Cerebellar nuclear complex (tissue), 1 donor: ENCODE results near the gene NOMO2.
"Not testable (repeated sequence)": the region's sequence is repeated elsewhere in the genome, so short reads cannot be mapped to it uniquely, and the experiment has no call there.

Experiments used
- DNase-seq, 2 experiments: peaks; one replicate each; lab custom pipeline; 2025; lab: John Stamatoyannopoulos, UW

Gene NOMO2, protein sequence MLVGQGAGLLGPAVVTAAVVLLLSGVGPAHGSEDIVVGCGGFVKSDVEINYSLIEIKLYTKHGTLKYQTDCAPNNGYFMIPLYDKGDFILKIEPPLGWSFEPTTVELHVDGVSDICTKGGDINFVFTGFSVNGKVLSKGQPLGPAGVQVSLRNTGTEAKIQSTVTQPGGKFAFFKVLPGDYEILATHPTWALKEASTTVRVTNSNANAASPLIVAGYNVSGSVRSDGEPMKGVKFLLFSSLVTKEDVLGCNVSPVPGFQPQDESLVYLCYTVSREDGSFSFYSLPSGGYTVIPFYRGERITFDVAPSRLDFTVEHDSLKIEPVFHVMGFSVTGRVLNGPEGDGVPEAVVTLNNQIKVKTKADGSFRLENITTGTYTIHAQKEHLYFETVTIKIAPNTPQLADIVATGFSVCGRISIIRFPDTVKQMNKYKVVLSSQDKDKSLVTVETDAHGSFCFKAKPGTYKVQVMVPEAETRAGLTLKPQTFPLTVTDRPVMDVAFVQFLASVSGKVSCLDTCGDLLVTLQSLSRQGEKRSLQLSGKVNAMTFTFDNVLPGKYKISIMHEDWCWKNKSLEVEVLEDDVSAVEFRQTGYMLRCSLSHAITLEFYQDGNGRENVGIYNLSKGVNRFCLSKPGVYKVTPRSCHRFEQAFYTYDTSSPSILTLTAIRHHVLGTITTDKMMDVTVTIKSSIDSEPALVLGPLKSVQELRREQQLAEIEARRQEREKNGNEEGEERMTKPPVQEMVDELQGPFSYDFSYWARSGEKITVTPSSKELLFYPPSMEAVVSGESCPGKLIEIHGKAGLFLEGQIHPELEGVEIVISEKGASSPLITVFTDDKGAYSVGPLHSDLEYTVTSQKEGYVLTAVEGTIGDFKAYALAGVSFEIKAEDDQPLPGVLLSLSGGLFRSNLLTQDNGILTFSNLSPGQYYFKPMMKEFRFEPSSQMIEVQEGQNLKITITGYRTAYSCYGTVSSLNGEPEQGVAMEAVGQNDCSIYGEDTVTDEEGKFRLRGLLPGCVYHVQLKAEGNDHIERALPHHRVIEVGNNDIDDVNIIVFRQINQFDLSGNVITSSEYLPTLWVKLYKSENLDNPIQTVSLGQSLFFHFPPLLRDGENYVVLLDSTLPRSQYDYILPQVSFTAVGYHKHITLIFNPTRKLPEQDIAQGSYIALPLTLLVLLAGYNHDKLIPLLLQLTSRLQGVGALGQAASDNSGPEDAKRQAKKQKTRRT

DNA sequence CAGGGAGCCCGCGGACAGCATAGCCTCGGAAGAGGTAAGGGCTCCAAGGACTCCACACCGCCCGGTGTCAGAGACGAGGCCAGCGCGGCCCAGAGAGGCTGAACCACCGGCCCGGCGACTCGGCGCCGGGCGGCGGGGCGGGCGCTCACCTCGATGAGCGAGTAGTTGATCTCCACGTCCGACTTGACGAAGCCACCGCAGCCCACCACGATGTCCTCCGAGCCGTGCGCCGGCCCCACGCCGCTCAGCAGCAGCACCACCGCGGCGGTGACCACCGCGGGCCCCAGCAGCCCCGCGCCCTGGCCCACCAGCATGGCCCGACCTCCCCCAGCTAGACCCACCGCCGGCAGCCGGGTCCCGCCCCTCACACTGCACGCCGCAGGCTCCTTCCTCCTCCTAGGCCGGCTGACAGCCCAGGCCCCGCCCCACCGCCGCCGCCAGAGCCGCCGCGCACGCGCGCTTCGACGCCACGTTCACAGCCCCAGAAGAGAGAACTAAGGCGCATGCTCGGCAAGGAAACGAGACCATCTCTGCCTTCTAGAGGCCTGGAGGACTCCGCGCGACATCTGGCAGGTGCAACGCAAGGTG, at the start of gene NOMO2:
Gene NOMO2, minus strand, starts transcription at position 371 of the 588 bp plus-strand sequence. Its CDS starts 57 bp downstream, at position 314.
- DNase-seq = not testable (repeated sequence)

DNA sequence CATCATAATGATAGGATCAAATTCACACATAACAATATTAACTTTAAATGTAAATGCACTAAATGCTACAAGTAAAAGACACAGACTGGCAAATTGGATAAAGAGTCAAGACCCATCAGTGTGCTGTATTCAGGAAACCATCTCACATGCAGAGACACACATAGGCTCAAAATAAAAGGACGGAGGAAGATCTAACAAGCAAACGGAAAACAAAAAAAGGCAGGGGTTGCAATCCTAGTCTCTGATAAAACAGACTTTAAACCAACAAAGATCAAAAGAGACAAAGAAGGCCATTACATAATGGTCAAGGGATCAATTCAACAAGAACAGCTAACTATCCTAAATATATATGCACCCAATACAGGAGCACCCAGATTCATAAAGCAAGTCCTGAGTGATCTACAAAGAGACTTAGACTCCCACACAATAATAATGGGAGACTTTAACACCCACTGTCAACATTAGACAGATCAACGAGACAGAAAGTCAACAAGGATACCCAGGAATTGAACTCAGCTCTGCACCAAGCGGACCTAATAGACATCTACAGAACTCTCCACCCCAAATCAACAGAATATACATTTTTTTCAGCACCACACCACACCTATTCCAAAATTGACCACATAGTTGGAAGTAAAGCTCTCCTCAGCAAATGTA, 48.4 kb upstream of the NOMO2 start:
- DNase-seq = not testable (repeated sequence)

DNA sequence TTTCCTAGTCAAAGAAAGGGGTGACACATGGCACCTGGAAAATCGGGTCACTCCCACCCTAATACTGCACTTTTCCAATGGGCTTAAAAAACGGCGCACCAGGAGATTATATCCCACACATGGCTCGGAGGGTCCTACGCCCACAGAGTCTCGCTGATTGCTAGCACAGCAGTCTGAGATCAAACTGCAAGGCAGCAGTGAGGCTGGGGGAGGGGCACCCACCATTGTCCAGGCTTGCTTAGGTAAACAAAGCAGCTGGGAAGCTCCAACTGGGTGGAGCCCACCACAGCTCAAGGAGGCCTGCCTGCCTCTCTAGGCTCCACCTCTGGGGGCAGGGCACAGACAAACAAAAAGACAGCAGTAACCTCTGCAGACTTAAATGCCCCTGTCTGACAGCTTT, 46.4 kb upstream of the NOMO2 start:
- not testable (repeated sequence) for DNase-seq

DNA sequence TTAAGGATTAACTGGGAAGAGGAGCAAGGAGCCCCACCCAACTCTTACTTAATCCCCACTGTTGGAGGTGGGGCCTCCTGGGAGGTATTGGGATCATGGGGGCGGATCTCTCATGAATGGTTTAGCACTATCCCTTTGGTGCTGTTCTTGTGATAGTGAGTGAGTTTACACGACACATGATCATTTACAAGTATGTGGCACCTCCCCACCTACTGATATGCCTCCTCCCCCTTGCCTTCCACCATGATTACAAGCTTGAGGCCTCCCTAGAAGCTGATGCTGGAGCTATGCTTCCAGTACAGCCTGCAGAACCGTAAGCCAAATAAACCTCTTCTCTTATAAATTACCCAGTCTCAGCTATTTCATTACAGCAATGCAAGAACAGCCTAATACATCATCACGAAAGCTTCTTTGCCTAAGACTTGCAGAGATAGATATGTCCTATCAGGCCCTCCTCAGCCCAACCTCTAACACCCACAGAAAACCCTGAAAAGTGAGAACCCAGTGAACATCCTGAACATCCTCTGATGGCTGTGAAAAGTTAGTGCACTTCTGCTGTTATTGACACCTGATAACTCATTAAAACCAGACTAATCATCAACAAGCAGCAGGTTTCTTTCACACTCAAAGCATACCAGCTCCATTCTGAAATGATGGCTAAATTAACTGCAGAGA, 41.8 kb upstream of the NOMO2 start:
- DNase-seq = not testable (repeated sequence)

DNA sequence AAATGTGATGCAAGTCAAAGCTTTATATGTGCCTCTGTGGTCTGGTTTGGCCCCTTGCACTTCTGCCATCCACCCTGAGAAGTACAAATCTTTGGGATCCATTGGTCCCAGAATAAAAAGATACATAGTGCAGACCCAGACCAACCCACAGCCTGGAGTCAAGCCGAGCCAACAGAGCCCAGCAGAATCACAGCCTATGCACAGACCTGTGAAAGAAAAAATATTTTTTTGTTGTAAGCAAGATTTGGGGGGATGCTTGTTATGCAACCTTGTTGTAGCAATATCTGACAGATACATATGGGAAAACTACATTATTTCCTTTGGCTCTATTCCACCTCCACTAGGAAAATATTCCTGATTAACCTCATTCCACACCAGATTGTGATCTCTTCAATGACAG, 36.7 kb upstream of the NOMO2 start:
- not testable (repeated sequence) for DNase-seq

DNA sequence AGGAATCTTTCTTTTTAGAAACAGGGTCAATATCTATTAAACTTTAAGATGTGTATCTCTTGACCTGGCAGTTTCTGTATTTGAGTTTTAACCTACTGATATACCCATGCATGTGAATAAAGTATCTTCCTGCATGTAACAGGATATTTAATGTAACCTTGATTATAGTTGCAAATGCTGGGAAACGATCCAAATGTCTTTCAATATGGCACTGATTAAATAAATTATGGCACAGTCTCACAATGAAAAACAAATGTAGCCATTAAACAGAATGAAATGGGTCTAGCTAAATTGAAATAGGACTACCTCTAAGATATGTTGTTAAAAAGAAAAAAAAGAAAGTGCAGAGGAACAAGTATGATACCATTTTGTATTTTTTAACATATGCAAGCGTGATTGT, 35.8 kb upstream of the NOMO2 start:
- DNase-seq = not testable (repeated sequence)

DNA sequence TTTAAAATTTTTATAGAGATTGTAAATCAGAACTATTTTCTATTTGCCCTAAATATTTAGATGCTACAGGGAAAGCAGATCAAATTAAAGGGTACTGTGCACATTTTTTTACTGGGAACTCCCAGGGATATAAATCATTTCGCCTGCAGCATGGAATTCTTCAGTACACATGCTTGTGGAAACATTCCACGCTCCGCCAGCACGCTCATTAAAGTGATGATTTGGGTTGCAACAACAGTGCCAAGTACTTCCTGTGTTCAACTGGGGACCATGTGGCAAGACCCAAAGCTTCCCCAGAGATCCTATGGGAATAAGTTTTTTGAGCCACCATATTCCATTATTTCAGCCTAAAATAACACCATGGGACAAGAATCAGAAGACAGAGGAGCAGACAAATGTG, 35.4 kb upstream of the NOMO2 start:
- DNase-seq = not testable (repeated sequence)

DNA sequence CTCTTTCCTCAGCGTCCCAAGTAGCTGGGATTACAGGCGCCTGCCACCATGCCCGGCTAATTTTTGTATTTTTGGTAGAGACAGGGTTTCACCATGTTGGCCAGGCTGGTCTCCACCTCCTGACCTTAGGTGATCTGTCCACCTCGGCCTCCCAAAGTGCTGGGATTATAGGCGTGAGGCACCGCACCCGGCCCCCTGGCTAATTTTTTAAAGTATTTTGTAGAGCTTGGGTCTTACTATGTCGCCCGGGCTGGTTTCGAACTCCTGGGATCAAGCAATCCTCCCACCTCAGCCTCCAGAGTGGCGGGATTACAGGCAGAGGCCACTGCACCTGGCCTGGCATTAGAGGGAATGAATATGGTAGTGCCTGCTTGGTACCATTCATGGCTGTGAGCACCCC, 33.9 kb upstream of the NOMO2 start:
- DNase-seq = not testable (repeated sequence)

DNA sequence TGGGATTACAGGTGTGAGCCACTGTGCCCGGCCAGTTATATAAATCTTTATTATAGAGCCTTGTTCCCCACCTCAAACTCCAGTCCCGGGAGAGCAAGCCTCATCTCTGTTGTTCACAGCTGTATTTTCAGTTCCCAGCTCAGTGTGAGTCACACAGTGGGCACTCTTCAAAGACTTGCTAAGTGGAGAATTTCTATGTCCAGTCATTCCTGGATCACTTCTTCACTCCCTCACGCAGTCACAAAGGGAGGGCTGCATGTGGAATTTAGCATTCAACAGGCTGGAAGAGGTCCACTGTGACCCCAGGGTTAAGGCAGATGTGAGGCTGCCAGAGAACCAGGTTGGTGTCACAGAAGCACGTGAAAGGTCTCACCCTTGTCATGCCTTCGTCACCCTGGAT, 33.0 kb upstream of the NOMO2 start:
- not testable (repeated sequence) for DNase-seq

DNA sequence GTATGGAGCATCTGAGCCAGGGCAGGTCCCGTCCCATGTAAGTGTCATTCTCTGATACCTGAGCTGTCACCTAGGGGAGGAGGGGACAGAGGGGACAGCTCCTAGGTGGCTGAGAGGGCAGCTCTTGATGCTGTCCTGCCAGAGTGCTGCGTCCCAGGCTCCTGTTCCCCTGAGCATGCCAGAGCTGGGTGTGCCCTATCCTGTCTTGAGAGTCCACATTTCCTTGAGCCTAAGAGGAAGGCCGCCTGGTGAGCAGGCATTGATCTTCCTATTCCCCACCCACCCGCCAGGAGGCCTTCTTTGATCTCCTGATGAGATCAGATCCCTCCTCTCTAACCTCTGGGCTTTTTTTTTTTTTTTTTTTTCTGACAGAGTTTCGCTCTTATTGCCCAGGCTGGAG, 32.0 kb upstream of the NOMO2 start:
- DNase-seq = not testable (repeated sequence)

DNA sequence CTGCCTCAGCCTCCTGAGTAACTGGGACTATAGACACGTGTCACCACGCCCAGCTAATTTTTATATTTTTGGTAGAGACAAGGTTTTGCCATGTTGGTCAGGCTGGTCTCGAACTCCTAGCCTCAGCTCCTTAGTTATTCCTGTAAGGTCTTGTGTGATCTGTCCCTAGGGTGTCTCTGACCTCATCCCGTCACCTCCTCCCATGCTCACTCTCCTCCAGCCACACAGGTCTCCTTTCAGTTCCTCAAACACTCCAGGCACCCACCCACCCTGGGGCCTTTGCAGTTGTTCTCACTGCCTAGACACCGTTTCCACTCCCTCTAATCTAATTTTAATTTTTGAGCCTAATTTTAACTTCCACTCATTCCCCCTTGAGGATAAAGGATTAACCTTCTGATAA, 31.1 kb upstream of the NOMO2 start:
- not testable (repeated sequence) for DNase-seq

DNA sequence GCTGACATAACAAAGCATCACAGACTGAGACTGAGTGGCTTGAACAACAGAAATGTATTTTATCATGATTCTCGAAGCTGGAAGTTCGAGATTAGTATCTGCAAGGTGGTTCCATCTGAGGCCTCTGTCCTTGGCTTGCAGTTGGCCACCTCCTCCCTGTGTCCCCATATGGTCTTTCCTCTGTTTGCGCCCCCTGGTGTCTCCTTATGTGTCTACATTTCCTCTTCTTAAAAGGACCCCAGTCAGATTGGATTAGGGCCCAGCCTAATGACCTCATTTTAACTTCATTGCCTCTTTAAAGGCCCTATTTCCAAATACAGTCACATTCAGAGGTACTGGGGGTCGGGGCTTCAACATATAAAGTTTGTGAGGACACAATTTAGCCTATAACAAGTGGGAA, 30.0 kb upstream of the NOMO2 start:
- not testable (repeated sequence) for DNase-seq

DNA sequence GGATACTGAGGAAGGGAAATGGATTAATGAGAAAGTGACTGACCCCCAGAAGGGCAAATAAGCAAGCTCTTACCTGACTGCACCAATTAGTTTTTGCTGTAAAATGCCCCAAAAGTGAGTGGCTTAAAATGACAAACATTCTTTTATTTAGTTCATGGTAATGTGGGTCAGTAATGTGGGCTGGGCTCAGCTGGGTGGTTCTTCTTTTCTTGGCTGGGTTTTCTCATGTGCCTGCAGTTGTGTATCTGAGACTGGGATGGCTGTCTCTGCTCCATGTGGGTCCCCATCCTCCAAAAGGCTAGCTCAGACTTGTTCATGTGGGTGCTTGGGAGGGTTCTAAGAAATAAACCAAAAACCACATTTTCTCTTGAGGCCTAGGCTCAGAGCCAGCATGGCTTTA, 29.5 kb upstream of the NOMO2 start:
- not testable (repeated sequence) for DNase-seq

DNA sequence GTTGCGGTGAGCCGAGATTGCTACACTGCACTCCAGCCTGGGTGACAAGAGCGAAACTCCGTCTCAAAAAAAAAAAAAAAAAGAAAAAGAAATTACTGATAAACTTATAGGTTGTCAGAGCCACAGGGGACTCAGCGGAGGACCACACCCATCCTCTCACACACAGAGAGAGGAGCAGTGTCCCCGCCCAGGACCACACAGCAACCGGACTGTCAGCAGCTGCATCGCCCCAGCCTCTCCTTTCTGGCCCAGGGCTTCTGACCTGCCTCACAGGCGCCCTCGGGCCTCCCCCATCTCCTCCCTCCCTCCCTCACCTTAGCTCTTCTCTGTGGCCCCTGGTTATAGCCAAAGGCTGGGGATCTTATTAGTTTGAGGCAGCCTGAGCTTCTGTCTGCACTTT, 27.9 kb upstream of the NOMO2 start:
- DNase-seq = not testable (repeated sequence)

DNA sequence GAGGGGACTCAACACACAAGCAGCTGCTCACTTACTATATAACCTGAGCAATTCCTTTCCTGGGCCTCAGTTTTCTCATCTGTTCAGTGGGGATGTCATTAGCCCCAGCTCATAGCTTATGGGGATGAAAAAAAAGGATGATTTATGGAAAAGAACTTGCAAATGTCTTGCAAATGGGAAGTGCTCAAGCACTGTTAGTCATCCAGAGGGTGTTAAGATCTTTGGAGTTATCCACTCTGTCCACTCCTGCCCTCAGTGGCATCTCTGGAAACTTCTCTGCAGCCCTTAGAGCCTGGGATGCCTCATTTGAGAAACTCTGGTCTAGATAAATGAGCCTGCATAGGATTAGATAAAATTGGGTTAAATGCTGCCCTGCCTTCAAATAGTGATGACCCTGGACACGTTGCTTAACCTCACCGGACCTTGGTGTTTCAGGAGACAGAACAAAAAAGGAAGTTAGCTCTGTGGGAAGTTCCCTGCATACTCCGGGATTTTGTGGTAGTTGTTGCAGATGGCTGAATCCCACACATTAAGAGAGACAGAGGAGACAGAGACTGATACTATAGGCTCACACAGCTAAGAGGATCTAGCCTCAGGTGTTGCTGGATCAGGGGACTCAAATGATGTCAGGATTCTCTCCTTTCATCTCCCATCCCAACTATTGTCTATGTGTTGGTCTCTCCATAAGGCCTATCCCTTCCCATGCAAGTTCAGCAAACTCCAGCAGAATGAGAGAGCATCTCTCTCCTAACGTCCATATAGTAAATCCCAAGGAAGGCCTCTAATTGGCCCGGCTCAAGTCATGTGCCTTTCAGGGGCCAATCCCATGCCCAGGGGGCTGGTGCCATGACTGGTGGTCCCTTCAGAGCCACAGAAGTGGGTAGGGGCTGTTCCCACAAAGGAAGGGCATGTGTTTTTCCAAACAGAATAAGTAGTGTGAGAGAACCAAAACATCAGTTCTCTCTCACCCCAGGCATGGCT, 25.0 kb upstream of the NOMO2 start:
- not testable (repeated sequence) for DNase-seq

DNA sequence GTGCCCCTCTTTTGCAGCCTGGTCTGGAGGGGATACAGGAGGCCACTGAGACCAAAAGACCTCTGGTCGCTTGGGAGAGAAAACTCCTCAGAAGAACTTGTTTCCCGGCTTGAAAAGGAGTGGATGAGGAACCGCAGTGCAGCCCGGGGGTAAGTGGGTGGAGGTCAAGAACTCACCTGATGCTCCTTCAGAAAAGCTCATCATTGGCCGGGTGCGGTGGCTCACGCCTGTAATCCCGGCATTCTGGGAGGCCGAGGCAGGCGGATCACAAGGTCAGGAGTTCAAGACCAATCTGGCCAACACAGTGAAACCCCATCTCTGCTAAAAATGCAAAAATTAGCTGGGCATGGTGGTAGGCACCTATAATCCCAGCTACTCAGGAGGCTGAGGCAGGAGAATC, 23.9 kb upstream of the NOMO2 start:
- DNase-seq = not testable (repeated sequence)

DNA sequence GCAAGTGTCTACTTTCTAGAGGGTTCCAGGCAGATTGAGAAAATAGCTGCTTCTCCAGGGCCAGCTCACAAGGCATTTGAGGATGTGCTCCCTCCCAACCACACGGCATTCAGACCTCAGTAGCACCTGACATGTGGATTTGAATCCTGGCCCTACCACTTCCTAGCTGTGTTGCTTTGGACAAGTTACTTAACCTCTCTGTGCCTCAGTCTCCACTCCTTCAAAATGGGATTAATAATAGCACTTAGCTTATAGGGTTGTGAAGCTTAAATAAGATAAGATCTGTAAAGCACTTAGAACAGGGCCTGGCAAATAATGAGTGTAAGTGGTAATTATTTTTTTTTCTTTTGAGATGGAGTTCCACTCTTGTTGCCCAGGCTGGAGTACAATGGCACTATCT, 21.0 kb upstream of the NOMO2 start:
- no peak for DNase-seq

DNA sequence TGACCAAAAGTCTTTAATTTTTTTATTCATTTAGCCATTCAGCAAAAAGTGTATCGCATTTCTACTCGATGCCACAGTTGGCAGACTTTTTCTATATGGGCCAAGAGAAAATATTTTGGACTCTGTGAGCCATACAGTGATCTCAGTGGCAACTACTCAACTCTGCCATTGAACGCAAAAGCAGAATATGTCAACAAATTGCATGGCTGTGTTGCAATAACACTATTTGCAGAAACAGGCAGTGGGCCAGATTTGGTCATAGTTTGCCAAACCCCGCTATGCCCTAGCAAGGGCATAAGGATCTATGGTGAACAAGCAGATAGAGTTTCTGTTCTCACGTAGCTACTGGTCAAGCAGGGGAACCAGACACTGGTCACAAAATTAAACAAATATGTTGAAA, 18.5 kb upstream of the NOMO2 start:
- not testable (repeated sequence) for DNase-seq

DNA sequence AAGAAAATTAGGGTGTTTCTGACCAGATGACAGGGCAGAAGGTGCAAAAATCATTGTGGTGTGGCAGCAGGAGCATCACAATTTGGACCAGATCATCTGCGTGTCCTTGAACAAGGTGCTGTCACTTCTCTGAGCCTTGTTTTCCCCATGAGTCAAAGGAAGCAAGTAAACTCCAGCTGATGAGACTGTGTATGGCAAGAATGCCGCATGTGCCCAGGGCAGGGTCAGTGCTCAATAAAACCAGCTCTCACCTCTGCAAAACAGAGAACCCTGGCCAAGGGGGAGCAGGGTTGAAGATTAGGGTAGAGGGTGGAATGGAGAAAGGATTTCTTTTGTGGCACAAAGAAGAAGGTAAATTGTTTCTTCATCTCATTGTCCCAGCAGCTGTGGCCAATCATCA, 17.4 kb upstream of the NOMO2 start:
- not testable (repeated sequence) for DNase-seq
